Naive B cell (primary cell): ENCODE data around the gene GIPR. TPM values are rescaled to one million over a fixed set of nuclear protein-coding genes. Genes with fewer than 3 reads are reported as not detected.
"Not testable (repeated sequence)": the region's sequence is repeated elsewhere in the genome, so short reads cannot be mapped to it uniquely, and the experiment has no call there.

Source experiments
- ATAC-seq, 2 donors: fragments of 150-1000 bp; cut with Tn5 transposase; 2 replicates each; pipeline ENCODE4 v1.10.0; 2021; ENCODE audit warnings: low read depth in 2 of 2, mild to moderate bottlenecking in 2 of 2, moderate library complexity in 2 of 2
- DNase-seq: peaks from one replicate; pipeline ENCODE4 v3.0.0; 2022
- H3K27ac Mint-ChIP-seq, 6 donors: one replicate each; pipeline ENCODE4 v1.8.0; 2020 to 2022; ENCODE audit warnings: mild to moderate bottlenecking in 6 of 6, mixed read lengths in 6 of 6, moderate library complexity in 5 of 6, inconsistent platforms in 2 of 6
- H3K27me3 Mint-ChIP-seq, 3 donors: one replicate each; pipeline ENCODE4 v1.8.0; 2021 to 2022; ENCODE audit warnings: mixed read lengths in 3 of 3, mild to moderate bottlenecking in 1 of 3
- H3K36me3 Mint-ChIP-seq, 2 donors: one replicate each; pipeline ENCODE4 v1.8.0; 2020 to 2022; ENCODE audit warnings: mixed read lengths in 2 of 2, inconsistent platforms in 1 of 2, mild to moderate bottlenecking in 1 of 2
- H3K4me1 Mint-ChIP-seq, 3 donors: one replicate each; pipeline ENCODE4 v1.8.0; 2020 to 2022; ENCODE audit warnings: mixed read lengths in 3 of 3, inconsistent platforms in 1 of 3, mild to moderate bottlenecking in 1 of 3, moderate library complexity in 1 of 3
- H3K4me3 Mint-ChIP-seq, 8 donors: one replicate each; pipeline ENCODE4 v1.8.0; 2020 to 2022; ENCODE audit warnings: mild to moderate bottlenecking in 8 of 8, mixed read lengths in 8 of 8, moderate library complexity in 8 of 8, inconsistent platforms in 2 of 8
- H3K9me3 Mint-ChIP-seq, 7 donors: one replicate each; pipeline ENCODE4 v1.8.0; 2020 to 2022; ENCODE audit warnings: mixed read lengths in 7 of 7, mild to moderate bottlenecking in 5 of 7, inconsistent platforms in 2 of 7, moderate library complexity in 1 of 7
- polyA plus RNA-seq, 6 donors: library from polyadenylated mRNA; unstranded; fragments of 300-500 nt; fragmentation: Illumina TruSeq; gene quantifications; one replicate each; pipeline ENCODE4 v1.2.3, GENCODE V29; 2021; ENCODE audit warnings: low read depth in 6 of 6

GIPR gene, protein sequence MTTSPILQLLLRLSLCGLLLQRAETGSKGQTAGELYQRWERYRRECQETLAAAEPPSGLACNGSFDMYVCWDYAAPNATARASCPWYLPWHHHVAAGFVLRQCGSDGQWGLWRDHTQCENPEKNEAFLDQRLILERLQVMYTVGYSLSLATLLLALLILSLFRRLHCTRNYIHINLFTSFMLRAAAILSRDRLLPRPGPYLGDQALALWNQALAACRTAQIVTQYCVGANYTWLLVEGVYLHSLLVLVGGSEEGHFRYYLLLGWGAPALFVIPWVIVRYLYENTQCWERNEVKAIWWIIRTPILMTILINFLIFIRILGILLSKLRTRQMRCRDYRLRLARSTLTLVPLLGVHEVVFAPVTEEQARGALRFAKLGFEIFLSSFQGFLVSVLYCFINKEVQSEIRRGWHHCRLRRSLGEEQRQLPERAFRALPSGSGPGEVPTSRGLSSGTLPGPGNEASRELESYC
- polyA plus RNA-seq = not detected

DNA sequence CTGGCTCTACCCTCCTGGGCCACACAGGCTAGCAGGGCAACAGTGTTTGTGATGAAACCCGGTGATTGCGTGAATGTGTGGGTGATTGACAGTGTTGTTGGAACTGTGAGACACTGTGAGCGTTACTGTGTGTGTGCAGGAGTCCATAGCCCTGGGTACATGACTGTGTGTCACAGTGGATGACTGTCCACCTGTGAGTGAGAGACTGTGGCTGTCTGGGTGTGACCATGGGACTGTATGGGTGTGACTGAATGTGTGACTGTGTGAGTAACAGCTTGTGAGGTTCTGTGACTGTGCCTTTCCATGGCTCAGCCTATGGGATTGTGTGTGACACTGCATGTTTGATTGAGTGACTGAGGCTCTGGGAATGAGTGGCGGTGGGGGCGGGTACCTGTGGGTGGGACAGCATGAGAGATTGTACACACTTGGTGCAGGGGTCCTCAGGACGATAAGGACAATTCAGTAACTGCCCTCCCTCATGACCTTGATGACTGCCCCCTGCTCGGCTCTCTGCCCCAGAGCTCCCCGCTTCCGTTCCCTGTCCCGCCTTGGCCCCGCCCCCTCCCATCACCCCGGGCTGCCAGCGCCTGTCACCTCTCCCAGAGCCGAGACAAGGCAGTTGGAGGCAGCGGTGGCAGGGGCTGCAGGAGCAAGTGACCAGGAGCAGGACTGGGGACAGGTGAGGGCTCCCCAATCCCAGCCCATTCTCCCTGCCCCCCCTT is at the start of gene GIPR:
TSS of gene GIPR (plus strand) at position 602 of the 722 bp plus-strand sequence. CDS start 1,300 bp downstream, outside the sequence.
- H3K4me1 Mint-ChIP-seq = peaks cover 27 to 38% (median 37%) of the 10 kb centered on the region in 3 donors
- peaks cover 0 to 13% of the 10 kb centered on the region in 2 donors for H3K36me3 Mint-ChIP-seq
- H3K27me3 Mint-ChIP-seq = peaks cover 46 to 61% (median 60%) of the 10 kb centered on the region in 3 donors
- ATAC-seq (no peak), DNase-seq (no peak)
- H3K4me3 Mint-ChIP-seq = peak within 1 kb of the TSS; percentile 76 to 90 (median 85)
- H3K27ac Mint-ChIP-seq = peak within 1 kb of the TSS in 4 of 6 donors; percentile 20 to 74 (median 44)
- peaks cover 0 to 9% (median 0%) of the 10 kb centered on the region in 7 donors for H3K9me3 Mint-ChIP-seq

GRCh38 chr19:45621389-45621788 is 46.6 kb upstream of the GIPR start:
- H3K27ac Mint-ChIP-seq = no peak overlapping the region
- DNase-seq (no peak), ATAC-seq (no peak)
- H3K4me1 Mint-ChIP-seq = peaks cover 0 to 13% (median 3%) of the 10 kb centered on the region in 3 donors
- H3K36me3 Mint-ChIP-seq = peaks cover 4 to 45% of the 10 kb centered on the region in 2 donors
- no peaks in the 10 kb centered on the region for H3K27me3 Mint-ChIP-seq
- H3K9me3 Mint-ChIP-seq = no peaks in the 10 kb centered on the region
- no peak overlapping the region for H3K4me3 Mint-ChIP-seq

- H3K9me3 Mint-ChIP-seq = no peaks in the 10 kb centered on the region
- no peak for DNase-seq
- H3K4me1 Mint-ChIP-seq = peaks cover 0 to 13% (median 3%) of the 10 kb centered on the region in 3 donors
- no peak overlapping the region for H3K27ac Mint-ChIP-seq
- H3K4me3 Mint-ChIP-seq = no peak overlapping the region
- no peaks in the 10 kb centered on the region for H3K27me3 Mint-ChIP-seq
- peaks cover 4 to 45% of the 10 kb centered on the region in 2 donors for H3K36me3 Mint-ChIP-seq
- no peak for ATAC-seq
Measured at GRCh38 chr19:45621976-45622503, 46.0 kb upstream of the GIPR start.

DNA sequence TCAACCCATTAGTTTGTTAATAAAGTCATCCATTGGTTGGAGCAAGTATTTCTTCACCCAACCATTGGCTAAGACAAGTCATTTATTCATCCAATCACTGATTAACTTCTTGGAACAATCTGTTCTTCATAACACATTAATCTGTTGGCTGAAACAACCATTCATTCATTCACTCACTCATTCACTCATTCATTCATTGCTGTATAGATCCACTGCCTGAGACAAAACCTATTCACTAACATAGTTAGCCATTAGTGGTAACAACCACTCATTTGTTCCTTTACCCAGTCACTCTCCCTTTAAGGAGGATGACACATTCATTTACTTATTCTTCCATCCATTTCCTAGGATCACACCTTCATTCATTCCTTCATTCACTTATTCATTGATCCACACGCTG is 44.0 kb upstream of the GIPR start:
- no peak overlapping the region for H3K4me3 Mint-ChIP-seq
- H3K9me3 Mint-ChIP-seq = no peaks in the 10 kb centered on the region
- DNase-seq = no peak
- peaks cover 4 to 45% of the 10 kb centered on the region in 2 donors for H3K36me3 Mint-ChIP-seq
- H3K27ac Mint-ChIP-seq = no peak overlapping the region
- no peak for ATAC-seq
- no peaks in the 10 kb centered on the region for H3K27me3 Mint-ChIP-seq
- H3K4me1 Mint-ChIP-seq = peaks cover 0 to 13% (median 3%) of the 10 kb centered on the region in 3 donors

GRCh38 chr19:45628219-45628618 is 39.8 kb upstream of the GIPR start:
- not testable (repeated sequence) for H3K27ac Mint-ChIP-seq, H3K27me3 Mint-ChIP-seq, H3K4me3 Mint-ChIP-seq, DNase-seq, H3K4me1 Mint-ChIP-seq, ATAC-seq, H3K9me3 Mint-ChIP-seq
- peaks cover 4 to 18% of the 10 kb centered on the region in 2 donors for H3K36me3 Mint-ChIP-seq

DNA sequence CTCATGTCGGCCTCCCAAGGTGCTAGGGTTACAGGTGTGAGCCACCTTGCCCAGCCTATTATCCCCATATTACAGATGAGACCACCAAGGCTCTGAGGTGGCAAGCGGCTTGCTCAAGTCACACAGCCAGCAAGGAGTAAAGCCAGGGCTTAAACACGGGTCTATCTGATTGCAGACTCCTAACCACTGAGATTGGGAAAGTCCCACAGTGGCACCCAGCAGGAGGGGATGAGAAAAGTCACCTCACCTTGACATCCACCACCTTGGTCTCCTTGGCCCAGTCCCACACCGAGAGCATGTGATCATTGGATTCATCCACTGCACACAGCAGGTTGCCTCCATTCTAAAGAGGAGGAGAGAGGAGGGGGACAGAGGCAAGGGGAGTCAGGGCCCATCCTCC is 38.3 kb upstream of the GIPR start:
- Mint-ChIP-seq H3K36me3 (peaks cover 4 to 8% of the 10 kb centered on the region in 2 donors), H3K27me3 (no peaks in the 10 kb centered on the region), H3K4me3 (no peak overlapping the region)

GRCh38 chr19:45630463-45630862 is 37.6 kb upstream of the GIPR start:
- ATAC-seq = no peak
- Mint-ChIP-seq H3K36me3 (peaks cover 3 to 4% of the 10 kb centered on the region in 2 donors), H3K4me3 (no peak overlapping the region), H3K9me3 (no peaks in the 10 kb centered on the region), H3K27ac (no peak overlapping the region), H3K27me3 (no peaks in the 10 kb centered on the region), H3K4me1 (peaks cover 0 to 2% (median 2%) of the 10 kb centered on the region in 3 donors)
- no peak for DNase-seq

More for the DNA sequence above, 38.3 kb upstream of the GIPR start:
- DNase-seq (no peak), ATAC-seq (no peak)
- Mint-ChIP-seq H3K4me1 (peaks cover 0 to 4% (median 3%) of the 10 kb centered on the region in 3 donors), H3K9me3 (no peaks in the 10 kb centered on the region), H3K27ac (no peak overlapping the region)

DNA sequence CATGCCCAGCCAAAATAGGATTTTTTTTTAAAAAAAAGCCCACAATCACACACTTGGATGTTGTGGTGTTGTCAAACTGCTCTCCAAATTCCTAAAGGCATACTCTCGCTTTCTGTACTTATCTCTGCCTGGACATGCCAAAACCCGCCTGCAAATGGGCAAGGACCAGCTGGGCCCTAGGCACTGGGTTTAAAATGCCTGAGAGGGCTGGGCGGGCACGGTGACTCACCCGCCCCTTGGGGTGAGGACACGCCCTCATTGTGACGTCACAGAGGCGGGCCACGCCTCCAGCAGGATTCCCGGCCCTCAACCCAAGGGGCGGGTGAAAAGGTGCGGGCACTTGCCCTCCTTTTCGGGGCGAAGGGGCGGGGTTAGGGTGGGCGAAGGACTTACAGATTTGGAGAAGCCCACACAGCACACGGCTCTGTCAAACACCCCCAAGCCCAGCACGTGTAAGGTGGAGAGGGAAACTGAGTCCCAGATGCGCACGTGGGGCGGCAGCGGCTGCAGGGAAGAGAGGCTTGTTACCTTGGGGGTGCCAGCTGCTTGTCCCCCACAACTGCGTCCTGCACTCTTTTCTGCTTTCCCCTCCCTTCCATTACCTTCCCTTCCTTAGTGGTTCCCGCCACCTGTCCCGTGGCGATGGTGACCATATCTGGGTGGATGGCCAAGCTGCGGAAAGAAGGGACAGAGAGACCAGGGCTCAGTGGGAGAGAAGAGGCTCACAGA is 35.4 kb upstream of the GIPR start:
- no peaks in the 10 kb centered on the region for H3K9me3 Mint-ChIP-seq
- no peaks in the 10 kb centered on the region for H3K36me3 Mint-ChIP-seq
- ATAC-seq = no peak
- no peak for DNase-seq
- H3K4me1 Mint-ChIP-seq = no peaks in the 10 kb centered on the region
- no peak overlapping the region for H3K4me3 Mint-ChIP-seq
- peak overlapping the region in 1 of 6 donors; percentile 21 for H3K27ac Mint-ChIP-seq
- H3K27me3 Mint-ChIP-seq = no peaks in the 10 kb centered on the region

GRCh38 chr19:45636275-45636674 is 31.7 kb upstream of the GIPR start:
- Mint-ChIP-seq H3K4me1 (peaks cover 14 to 20% (median 15%) of the 10 kb centered on the region in 3 donors), H3K4me3 (peak overlapping the region in 1 of 8 donors; percentile 59), H3K9me3 (peaks cover 0 to 3% (median 0%) of the 10 kb centered on the region in 7 donors), H3K27me3 (no peaks in the 10 kb centered on the region), H3K27ac (peak overlapping the region in 1 of 6 donors; percentile 63), H3K36me3 (no peaks in the 10 kb centered on the region)
- DNase-seq (no peak), ATAC-seq (no peak)

DNA sequence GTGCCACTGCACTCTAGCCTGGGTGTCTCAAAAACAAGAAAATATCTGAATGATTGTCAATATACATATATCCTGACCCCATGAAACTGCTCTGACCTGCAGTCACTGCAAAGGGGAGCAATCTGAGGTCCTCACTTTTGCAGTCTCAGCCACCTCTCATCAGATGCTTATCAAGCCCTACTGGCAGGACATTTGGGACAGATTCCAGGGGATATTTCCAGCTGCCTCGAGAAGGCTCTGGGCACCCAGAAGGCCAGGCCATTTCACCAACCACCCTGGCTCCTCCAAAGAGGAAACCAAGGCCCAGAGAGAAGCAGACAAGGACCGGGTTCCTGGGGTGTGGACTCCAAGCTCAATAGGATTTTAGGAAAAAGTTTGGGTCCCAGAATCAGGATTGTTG is 31.1 kb upstream of the GIPR start:
- Mint-ChIP-seq H3K27ac (no peak overlapping the region), H3K4me1 (peaks cover 20 to 26% (median 21%) of the 10 kb centered on the region in 3 donors), H3K4me3 (peak overlapping the region in 2 of 8 donors; percentile 49 to 59), H3K27me3 (no peaks in the 10 kb centered on the region), H3K9me3 (peaks cover 0 to 5% (median 0%) of the 10 kb centered on the region in 7 donors), H3K36me3 (no peaks in the 10 kb centered on the region)
- DNase-seq (no peak), ATAC-seq (no peak)

- Mint-ChIP-seq H3K36me3 (no peaks in the 10 kb centered on the region), H3K27ac (peak overlapping the region in 2 of 6 donors; percentile 74 to 86), H3K9me3 (peaks cover 0 to 5% (median 0%) of the 10 kb centered on the region in 7 donors), H3K4me3 (peak overlapping the region in 7 of 8 donors; percentile 38 to 97 (median 94)), H3K4me1 (peaks cover 29 to 33% (median 31%) of the 10 kb centered on the region in 3 donors), H3K27me3 (no peaks in the 10 kb centered on the region)
- ATAC-seq = no peak
- DNase-seq = no peak
Measured at GRCh38 chr19:45637890-45638667, 29.9 kb upstream of the GIPR start.
